Common myeloid progenitor, CD34-positive (primary cell): ENCODE measurements around the gene PALS1.
A peak's percentile ranks its signal among the peaks of the same experiment; 100 is the strongest.
"Not testable (repeated sequence)": the region's sequence is repeated elsewhere in the genome, so short reads cannot be mapped to it uniquely, and the experiment has no call there.

Experiments
- CTCF ChIA-PET: fragments of 350-600 bp; sonication (Branson Sonifier 250); formaldehyde crosslinking; loops from one replicate; lab custom pipeline; 2021; ENCODE audit warnings: antibody characterized with exemption; lab: Charles Lee
- POLR2A ChIA-PET: fragments of 350-600 bp; sonication (Branson Sonifier 250); formaldehyde crosslinking; loops from one replicate; lab custom pipeline; 2021; ENCODE audit warnings: antibody characterized with exemption; lab: Charles Lee
- DNase-seq, 3 donors: peaks; one replicate each; pipeline versions ENCODE4 v3.0.0 to v3.0.0-alpha.2; 2013
- H3K27ac ChIP-seq, 2 experiments: 1 replicate in 1 of 2; 2 replicates in 1 of 2; pipeline ENCODE4 v1.7.0; 2013; ENCODE audit warnings: inconsistent platforms in 2 of 2, low read length in 2 of 2, mild to moderate bottlenecking in 2 of 2, low read depth in 1 of 2, moderate library complexity in 1 of 2; ENCODE audit not compliant: severe bottlenecking in 2 of 2, insufficient read depth in 1 of 2, poor library complexity in 1 of 2
- H3K27me3 ChIP-seq, 5 experiments: replicated peaks in 2 of 5; 1 replicate in 3 of 5; 2 replicates in 2 of 5; pipeline versions ENCODE4 v1.6.1 to v1.7.0; 2013; ENCODE audit warnings: low read length in 4 of 5, mild to moderate bottlenecking in 2 of 5, moderate library complexity in 2 of 5, inconsistent platforms in 1 of 5; ENCODE audit not compliant: insufficient read depth in 5 of 5, control insufficient read depth in 4 of 5
- H3K36me3 ChIP-seq, 4 experiments: 1 replicate in 2 of 4; 2 replicates in 2 of 4; pipeline versions ENCODE4 v1.6.1 to v1.7.0; 2013; ENCODE audit warnings: low read length in 3 of 4, control low read depth in 1 of 4, mild to moderate bottlenecking in 1 of 4; ENCODE audit not compliant: control insufficient read depth in 4 of 4, insufficient read depth in 4 of 4
- H3K4me1 ChIP-seq, 4 experiments: 1 replicate in 3 of 4; 2 replicates in 1 of 4; pipeline versions ENCODE4 v1.6.1 to v1.7.1; 2013; ENCODE audit warnings: low read length in 3 of 4, mild to moderate bottlenecking in 3 of 4, control low read depth in 1 of 4, inconsistent platforms in 1 of 4, moderate library complexity in 1 of 4; ENCODE audit not compliant: control insufficient read depth in 4 of 4, insufficient read depth in 4 of 4; ENCODE audit errors: control extremely low read depth in 1 of 4
- H3K4me3 ChIP-seq, 7 experiments: 1 replicate in 4 of 7; 2 replicates in 3 of 7; pipeline versions ENCODE4 v1.5.1 to v1.7.0; 2013; ENCODE audit warnings: mild to moderate bottlenecking in 7 of 7, low read length in 6 of 7, moderate library complexity in 6 of 7, inconsistent platforms in 2 of 7, low read depth in 2 of 7, control low read depth in 1 of 7; ENCODE audit not compliant: insufficient read depth in 4 of 7, control insufficient read depth in 1 of 7; ENCODE audit errors: extremely low read depth in 1 of 7
- H3K9me3 ChIP-seq, 5 experiments: 1 replicate in 4 of 5; 2 replicates in 1 of 5; pipeline versions ENCODE4 v1.6.1 to v1.7.1; 2013; ENCODE audit warnings: low read length in 4 of 5, mild to moderate bottlenecking in 2 of 5, inconsistent platforms in 1 of 5, low read depth in 1 of 5, moderate library complexity in 1 of 5; ENCODE audit not compliant: control insufficient read depth in 4 of 5, insufficient read depth in 2 of 5; ENCODE audit errors: control extremely low read depth in 1 of 5
- WGBS: methylation state at CpG from one replicate; pipeline ENCODE4 v1.1.5; 2013; ENCODE audit not compliant: insufficient coverage; 5-methylcytosine and 5-hydroxymethylcytosine counted together

PALS1 gene

DNA sequence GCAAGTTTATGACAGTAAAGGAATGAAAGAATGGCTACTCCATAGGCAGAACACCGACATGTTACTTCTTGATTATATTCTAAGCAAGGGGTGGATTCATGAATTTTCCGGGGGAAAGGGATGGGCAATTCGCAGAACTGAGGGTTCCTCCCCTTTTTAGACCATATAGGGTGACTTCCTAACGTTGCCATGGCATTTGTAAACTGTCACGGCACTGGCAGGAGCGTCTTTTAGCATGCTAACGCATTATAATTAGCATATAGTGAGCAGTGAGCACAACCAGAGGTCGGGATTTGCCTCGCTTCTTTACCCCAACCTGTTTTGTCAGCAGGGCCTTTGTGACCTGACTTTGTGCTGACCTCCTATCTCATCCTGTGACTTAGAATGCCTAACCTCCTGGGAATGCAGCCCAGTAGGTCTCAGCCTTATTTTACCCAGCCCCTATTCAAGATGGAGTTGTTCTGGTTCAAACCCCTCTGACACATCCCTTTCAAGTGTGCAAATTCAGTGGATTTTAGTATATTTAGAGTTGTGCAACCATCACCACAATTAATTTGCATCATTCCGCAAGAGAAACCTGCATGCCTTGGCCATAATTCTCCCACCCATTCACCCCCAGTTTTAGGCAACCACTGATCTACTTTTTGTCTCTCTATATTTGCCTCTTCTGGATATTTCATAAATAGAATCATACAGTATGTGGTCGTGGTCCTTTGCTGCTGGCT, 27.4 kb downstream of the PALS1 start:
- no peaks in the 10 kb centered on the region for H3K9me3 ChIP-seq
- DNase-seq, result peak in 2 of 3 donors; percentile 39 to 64
- peak overlapping the region; percentile 40 to 65 for H3K27ac ChIP-seq
- peak overlapping the region in 2 of 7 experiments; percentile 48 to 56 for H3K4me3 ChIP-seq
- peaks cover 3 to 10% (median 4%) of the 10 kb centered on the region in 4 experiments for H3K36me3 ChIP-seq
- H3K4me1 ChIP-seq, result peaks cover 12 to 36% (median 20%) of the 10 kb centered on the region in 4 experiments
- H3K27me3 ChIP-seq, result no peaks in the 10 kb centered on the region
- ChIA-PET CTCF (interaction anchor here (1.0 kb wide), 1 partner anchor 16 kb away, joined by 3 read pairs; no protein-coding TSS in a partner anchor), POLR2A (no interaction called here)
- WGBS, result 71% methylated on average over 9 of the region's 11 CpGs

DNA sequence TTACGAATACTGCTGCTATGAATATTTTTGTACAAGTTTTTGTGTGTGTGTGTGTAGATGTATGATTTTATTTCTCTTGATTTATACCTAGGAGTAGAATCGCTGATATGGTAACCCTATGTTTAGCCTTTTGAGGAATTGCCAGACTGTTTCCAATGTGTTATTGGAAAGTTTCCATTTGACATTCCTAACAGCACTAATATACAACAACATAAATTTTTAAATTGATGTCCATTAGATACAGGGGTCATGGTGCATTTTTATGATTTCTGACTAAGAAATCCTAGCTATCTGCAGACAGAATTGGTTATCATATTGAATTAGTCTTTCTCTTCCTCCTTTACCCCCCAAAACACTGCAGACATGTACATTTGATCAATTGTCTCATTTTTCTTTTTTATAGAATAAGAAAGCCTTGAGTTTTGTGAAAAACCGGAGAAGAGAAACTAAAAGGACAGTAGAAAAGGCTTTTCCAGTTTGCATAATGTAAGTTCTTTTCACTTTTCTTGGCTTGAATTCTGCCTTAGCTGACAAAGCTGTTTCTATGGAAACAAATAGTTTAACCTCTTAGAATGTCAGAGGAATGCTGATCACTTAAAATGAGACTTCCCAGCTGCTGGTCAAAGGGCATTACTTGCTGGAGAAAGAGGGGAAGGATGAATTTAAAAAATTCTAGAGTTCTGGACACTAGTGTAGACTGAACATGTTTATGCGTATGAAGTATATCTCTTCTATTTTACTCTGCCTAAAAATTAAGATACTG, 28.2 kb downstream of the PALS1 start:
- Histone ChIP-seq H3K27ac (peak overlapping the region; percentile 29 to 65), H3K4me1 (peaks cover 12 to 36% (median 20%) of the 10 kb centered on the region in 4 experiments), H3K36me3 (peaks cover 3 to 10% (median 4%) of the 10 kb centered on the region in 4 experiments), H3K4me3 (peak overlapping the region in 2 of 7 experiments; percentile 8 to 24), H3K27me3 (no peaks in the 10 kb centered on the region), H3K9me3 (no peaks in the 10 kb centered on the region)
- ChIA-PET CTCF (interaction anchor here (0.8 to 1.3 kb wide), 4 partner anchors 10 to 103 kb away, joined by 3 read pairs; no protein-coding TSS in a partner anchor), POLR2A (no interaction called here)
- DNase-seq, result no peak
- 70% methylated on average over 2 of the region's 4 CpGs for WGBS

- DNase-seq, result no peak
- Histone ChIP-seq H3K27ac (peak overlapping the region; percentile 29 to 65), H3K9me3 (no peaks in the 10 kb centered on the region), H3K27me3 (no peaks in the 10 kb centered on the region), H3K4me1 (peaks cover 12 to 36% (median 20%) of the 10 kb centered on the region in 4 experiments), H3K4me3 (peak overlapping the region in 1 of 7 experiments; percentile 8), H3K36me3 (peaks cover 3 to 10% (median 4%) of the 10 kb centered on the region in 4 experiments)
- ChIA-PET CTCF (interaction anchor here (0.8 to 1.3 kb wide), 3 partner anchors 9 to 103 kb away, joined by 3 read pairs; no protein-coding TSS in a partner anchor), POLR2A (no interaction called here)
- WGBS, result no CpG with 5 or more reads among the region's 3 CpGs
Measured at GRCh38 chr14:67270145-67270753, 29.0 kb downstream of the PALS1 start.

GRCh38 chr14:67270933-67271332, 29.7 kb downstream of the PALS1 start:
- H3K36me3 ChIP-seq, result peaks cover 3 to 10% (median 4%) of the 10 kb centered on the region in 4 experiments
- ChIA-PET CTCF (interaction anchor here (0.6 kb wide), 1 partner anchor 15 kb away, joined by 3 read pairs; no protein-coding TSS in a partner anchor), POLR2A (no interaction called here)
- peaks cover 12 to 36% (median 20%) of the 10 kb centered on the region in 4 experiments for H3K4me1 ChIP-seq
- no peak for DNase-seq
- H3K27ac ChIP-seq, result no peak overlapping the region
- WGBS, result 93% methylated on average over 2 of the region's 3 CpGs
- H3K27me3 ChIP-seq, result no peaks in the 10 kb centered on the region
- H3K9me3 ChIP-seq, result no peaks in the 10 kb centered on the region
- no peak overlapping the region for H3K4me3 ChIP-seq

DNA sequence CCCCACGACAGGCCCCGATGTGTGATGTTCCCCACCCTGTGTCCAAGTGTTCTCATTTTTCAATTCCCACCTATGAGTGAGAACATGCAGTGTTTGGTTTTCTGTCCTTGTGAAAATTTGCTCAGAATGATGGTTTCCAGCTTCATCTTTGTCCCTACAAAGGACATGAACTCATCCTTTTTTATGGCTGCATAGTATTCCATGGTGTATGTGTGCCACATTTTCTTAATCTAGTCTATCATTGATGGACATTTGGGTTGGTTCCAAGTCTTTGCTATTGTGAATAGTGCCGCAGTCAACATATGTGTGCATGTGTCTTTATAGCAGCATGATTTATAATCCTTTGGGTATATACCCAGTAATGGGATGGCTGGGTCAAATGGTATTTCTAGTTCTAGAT, 32.0 kb downstream of the PALS1 start:
- H3K27me3 ChIP-seq, H3K27ac ChIP-seq, POLR2A ChIA-PET, CTCF ChIA-PET, H3K4me3 ChIP-seq, DNase-seq, H3K9me3 ChIP-seq: not testable (repeated sequence)
- no CpG with 5 or more reads among the region's 3 CpGs for WGBS
- Histone ChIP-seq H3K36me3 (peaks cover 3 to 10% (median 4%) of the 10 kb centered on the region in 4 experiments), H3K4me1 (peaks cover 11 to 23% (median 12%) of the 10 kb centered on the region in 4 experiments)

DNA sequence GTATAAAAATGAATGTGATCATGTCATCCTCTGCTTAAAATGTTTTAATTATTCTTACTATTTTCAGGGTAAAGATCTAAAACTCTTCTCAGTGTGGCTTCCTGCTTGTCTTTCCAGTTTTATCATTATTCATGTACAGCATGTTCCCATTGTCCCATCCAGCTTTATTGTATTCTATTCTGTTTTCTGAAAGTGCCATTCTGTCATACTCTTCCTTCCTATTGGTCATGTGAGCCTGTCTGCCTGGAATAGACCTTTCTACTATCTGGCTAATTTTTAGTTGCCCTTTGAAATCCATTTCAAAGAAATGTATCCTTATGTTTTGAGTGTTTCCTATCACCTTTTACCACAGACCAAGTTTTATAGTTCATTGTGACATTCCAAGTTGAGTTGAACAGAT, 34.9 kb downstream of the PALS1 start:
- H3K4me3 ChIP-seq, result no peak overlapping the region
- peaks cover 3 to 10% (median 6%) of the 10 kb centered on the region in 4 experiments for H3K36me3 ChIP-seq
- H3K27ac ChIP-seq, result no peak overlapping the region
- ChIA-PET CTCF (interaction anchor here (1.3 to 3.6 kb wide), 2 partner anchors 11 kb away, joined by 4 to 16 read pairs; no protein-coding TSS in a partner anchor), POLR2A (no interaction called here)
- no peak for DNase-seq
- H3K4me1 ChIP-seq, result peaks cover 0 to 6% (median 2%) of the 10 kb centered on the region in 4 experiments
- no peaks in the 10 kb centered on the region for H3K9me3 ChIP-seq
- no peaks in the 10 kb centered on the region for H3K27me3 ChIP-seq
